Measurements from ENCODE around the gene LRRC31. TPM values are rescaled to one million over a fixed set of nuclear protein-coding genes. Genes with fewer than 3 reads are reported as not detected.

LRRC31 gene
- total RNA-seq, 2 experiments from 2014 or later, result not detected

DNA sequence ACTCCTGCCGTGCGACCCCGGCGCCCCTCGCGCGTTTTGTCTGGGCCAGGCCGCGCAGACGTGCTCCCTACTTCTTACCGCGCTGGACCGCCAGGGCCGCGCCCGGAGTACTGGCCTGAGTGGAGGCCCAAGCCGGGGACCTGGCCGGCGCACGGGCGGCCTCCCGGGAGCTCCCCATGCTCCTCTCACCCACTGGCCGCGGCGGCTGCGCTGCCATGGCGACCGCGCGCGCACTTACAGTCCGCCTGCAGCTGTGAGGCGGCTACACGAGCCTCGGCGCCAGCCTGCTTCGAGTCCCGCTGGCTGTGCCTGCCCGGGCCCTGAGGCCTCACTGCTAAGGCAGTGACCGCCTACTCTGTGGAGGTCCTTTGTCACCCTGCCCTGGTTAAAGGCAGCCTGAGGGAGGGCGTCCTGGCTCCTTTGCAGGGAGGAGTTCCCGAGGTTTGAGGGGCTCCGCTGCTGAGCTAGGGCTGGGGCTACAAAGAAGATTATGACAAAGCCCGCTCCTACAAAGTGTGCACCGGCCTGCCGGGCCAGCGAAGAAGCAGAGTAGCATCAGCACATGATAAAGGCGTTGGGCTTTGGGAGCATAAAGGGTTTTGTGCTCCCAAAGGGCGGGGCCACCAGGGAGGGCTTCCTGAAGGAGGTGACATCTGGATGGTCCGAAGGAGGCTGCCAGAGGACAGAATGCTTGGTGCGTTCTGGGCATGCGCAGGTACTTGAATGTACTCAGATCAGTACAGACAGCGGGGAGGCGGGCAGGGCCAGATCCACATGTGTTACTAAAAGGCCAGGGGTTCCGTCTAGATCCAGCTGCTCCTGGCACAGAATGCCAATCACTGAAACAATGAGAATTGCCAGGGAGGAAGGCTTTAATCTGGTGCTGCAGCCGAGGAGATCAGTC lies 57.2 kb downstream of the LRRC31 start, which contains the start of the genes LRRC34 and LRRIQ4:
LRRC34 (minus strand) TSS at position 573 of the 904 bp plus-strand sequence; CDS start at position 217, 356 bp downstream.
LRRIQ4 (plus strand) TSS at position 539 of the 904 bp plus-strand sequence. CDS start 9,052 bp downstream, outside the sequence.
- Mint-ChIP-seq H3K27me3 (no peaks in the 10 kb centered on the region), H3K4me3 (peak within 1 kb of the TSS; percentile 84), H3K9me3 (peaks cover 18% of the 10 kb centered on the region), H3K27ac (peak within 1 kb of the TSS; percentile 84), H3K4me1 (peaks cover 17% of the 10 kb centered on the region), H3K36me3 (peaks cover 8% of the 10 kb centered on the region)
- DNase-seq, result peak; percentile 74

DNA sequence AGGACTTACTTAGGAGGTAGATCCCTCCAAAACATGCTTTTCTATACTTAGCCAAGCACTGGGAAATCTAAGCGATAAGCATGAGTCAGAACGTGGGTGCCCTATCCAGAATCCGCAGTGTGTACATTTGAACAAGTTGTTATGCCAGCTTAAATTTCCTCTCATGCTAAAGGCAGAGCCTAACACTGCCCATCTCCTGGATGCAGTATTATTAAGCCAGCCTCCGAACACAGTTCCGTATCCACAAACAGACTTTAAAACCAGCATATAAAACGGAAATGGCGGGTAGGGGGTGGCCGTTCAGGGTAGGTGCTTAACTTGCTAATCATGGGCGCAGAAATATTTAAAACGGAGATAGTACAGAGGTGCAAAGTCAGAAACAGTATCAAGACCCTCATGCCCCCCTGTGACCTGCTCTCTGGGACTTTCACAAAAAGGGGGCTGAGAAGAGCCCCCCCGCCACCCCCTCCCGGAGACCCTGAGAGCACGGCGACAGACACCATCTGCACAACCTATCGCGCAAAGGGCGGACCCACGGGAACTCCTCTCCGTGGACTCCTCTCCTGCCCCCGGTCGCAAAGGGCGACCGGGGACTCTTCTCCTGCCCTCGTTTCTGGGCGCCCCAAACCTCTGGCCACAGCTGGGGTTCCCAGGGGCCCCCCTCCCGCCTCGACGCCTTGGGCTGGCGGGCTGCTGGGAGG lies 58.0 kb downstream of the LRRC31 start:
- H3K27ac Mint-ChIP-seq, result peak overlapping the region; percentile 61
- peaks cover 18% of the 10 kb centered on the region for H3K9me3 Mint-ChIP-seq
- peaks cover 17% of the 10 kb centered on the region for H3K4me1 Mint-ChIP-seq
- H3K27me3 Mint-ChIP-seq, result no peaks in the 10 kb centered on the region
- peak; percentile 2 for DNase-seq
- H3K36me3 Mint-ChIP-seq, result peaks cover 8% of the 10 kb centered on the region
- H3K4me3 Mint-ChIP-seq, result peak overlapping the region; percentile 84

DNA sequence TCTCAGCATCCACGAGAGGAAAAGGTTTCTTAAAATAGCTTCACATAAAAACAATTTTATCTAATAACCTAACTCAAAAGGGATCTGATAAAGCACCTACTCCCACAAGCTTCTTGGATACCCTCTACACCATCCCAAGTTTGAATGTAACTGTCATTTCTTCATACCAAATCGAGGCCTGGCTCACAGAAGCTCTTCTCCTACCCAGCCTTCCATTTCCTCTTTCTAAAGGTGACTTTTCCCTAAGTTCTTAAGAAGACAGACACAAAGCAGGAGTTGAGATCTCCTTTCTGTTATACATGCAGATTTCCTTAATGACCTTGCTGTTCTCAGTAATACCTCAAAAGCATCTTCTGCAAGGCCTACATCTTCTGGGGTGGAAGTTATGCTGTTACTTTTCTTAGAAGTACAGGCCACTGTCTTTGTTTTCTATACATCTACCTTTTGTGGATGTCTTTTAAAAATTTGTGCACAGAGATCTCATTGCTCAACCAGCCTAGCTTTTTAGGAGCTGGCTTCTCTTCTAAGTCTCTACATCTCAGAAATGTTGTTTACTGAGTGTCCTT lies 60.4 kb downstream of the LRRC31 start:
- no peak overlapping the region for H3K27ac Mint-ChIP-seq
- no peak for DNase-seq
- peaks cover 1% of the 10 kb centered on the region for H3K9me3 Mint-ChIP-seq
- H3K36me3 Mint-ChIP-seq, result peaks cover 4% of the 10 kb centered on the region
- H3K4me3 Mint-ChIP-seq, result no peak overlapping the region
- peaks cover 17% of the 10 kb centered on the region for H3K4me1 Mint-ChIP-seq
- H3K27me3 Mint-ChIP-seq, result no peaks in the 10 kb centered on the region

DNA sequence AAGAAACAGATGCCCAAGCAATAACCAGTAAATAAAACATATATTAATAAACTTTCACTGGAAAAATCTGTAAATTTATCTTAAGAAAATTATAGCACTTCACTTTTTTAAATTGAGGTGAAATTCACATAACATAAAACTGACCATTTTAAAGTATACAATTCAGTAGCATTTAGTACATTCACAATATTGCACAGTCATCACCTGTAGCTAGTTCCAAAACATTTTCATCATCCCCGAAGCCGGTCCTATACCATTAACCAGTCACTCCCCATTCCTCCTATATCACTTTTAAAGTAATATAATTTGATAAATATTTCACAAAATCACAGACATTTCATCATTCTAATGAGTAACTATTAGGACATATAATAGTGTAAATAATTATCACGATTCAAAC lies 65.1 kb downstream of the LRRC31 start:
- Mint-ChIP-seq H3K9me3 (no peaks in the 10 kb centered on the region), H3K27ac (no peak overlapping the region), H3K36me3 (peaks cover 6% of the 10 kb centered on the region), H3K27me3 (no peaks in the 10 kb centered on the region), H3K4me1 (peaks cover 7% of the 10 kb centered on the region), H3K4me3 (no peak overlapping the region)
- no peak for DNase-seq

DNA sequence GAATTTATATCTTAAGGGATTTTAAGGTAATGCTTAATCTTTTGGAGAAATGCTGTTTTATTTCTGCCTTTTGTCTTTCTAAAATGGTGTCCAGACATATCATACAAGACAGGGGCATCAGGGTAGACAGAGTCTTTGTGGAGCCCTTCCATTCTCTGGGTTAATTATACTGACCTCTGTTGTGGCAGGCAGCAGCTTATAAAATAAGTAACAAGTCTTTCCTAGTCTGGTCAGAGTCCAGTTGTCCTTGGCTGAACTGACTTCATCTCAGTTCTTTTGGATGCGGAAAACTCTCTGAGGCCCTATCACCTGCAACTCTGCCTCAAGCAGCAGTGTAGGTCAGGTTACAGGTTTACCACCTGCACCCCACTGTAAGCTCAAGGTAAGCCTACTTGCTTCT lies 77.4 kb downstream of the LRRC31 start:
- Mint-ChIP-seq H3K4me1 (peaks cover 15% of the 10 kb centered on the region), H3K4me3 (no peak overlapping the region), H3K9me3 (no peaks in the 10 kb centered on the region), H3K27me3 (no peaks in the 10 kb centered on the region), H3K27ac (no peak overlapping the region), H3K36me3 (peaks cover 22% of the 10 kb centered on the region)
- DNase-seq, result no peak

DNA sequence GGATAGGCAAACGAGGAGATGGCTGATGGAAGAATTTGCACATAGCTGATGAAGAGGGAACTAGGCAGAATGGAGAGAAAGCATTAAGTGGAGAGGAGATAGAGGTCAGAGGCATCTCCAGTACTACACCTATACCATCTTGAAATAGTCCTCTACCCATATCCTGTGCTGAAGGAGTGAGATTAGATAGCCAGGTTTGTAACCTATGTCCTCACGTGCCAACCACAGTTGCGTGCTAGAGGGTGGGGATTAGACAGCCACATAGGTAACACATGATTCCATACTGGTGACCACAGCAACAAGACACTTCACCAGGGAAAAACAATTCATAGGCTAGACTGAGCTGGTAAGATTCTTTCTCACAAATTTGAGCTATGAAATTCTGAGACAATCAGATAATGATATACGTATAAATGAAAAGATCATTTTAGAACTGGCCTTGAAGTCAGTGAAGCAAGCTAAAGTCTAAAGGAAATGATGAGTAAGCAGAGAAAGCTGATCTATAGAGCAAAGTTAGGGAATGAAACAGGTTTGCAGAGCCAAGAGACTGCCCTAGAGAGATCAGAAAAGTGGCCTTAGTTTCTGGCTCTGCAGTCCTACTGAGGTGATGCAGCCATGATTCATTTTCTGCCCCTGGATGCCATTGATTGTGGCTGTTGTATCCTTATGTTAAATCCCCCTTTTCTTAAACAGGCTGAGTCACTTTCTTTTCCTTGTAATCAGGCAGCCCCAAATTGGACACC lies 78.9 kb downstream of the LRRC31 start:
- Mint-ChIP-seq H3K27ac (peak overlapping the region; percentile 43), H3K27me3 (no peaks in the 10 kb centered on the region), H3K9me3 (no peaks in the 10 kb centered on the region), H3K36me3 (peaks cover 22% of the 10 kb centered on the region), H3K4me3 (no peak overlapping the region), H3K4me1 (peaks cover 18% of the 10 kb centered on the region)
- no peak for DNase-seq

DNA sequence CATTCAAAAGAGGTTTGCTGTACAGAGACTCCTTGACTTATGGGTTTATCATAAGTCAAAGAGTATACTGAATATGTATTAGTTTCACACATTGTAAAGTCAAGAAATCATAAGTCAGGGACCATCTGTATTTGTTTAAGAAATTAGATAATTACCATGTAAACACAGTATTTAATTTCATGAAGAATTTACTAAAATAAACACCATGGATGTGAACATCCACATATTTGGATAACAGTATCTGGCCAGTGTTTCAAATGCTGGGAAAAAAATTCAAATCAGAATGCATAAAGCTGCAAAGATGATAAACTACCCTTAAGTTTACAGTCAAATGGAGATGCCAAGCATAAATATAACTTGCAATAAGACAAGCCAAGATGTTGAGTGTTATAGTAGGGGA lies 79.5 kb downstream of the LRRC31 start:
- no peaks in the 10 kb centered on the region for H3K27me3 Mint-ChIP-seq
- H3K27ac Mint-ChIP-seq, result no peak overlapping the region
- no peak overlapping the region for H3K4me3 Mint-ChIP-seq
- H3K9me3 Mint-ChIP-seq, result no peaks in the 10 kb centered on the region
- no peak for DNase-seq
- H3K4me1 Mint-ChIP-seq, result peaks cover 15% of the 10 kb centered on the region
- peaks cover 27% of the 10 kb centered on the region for H3K36me3 Mint-ChIP-seq

Other genes with a start within 250 kb of the LRRC31 start
- not detected for gene MECOM, start 206.2 kb downstream of the LRRC31 start, total RNA-seq
- 10 to 100 TPM; 16.0 to 20.0 TPM for gene TERC, start 104.9 kb downstream of the LRRC31 start, total RNA-seq
- gene ACTRT3, start 100.4 kb downstream of the LRRC31 start, total RNA-seq, result 1 to 10 TPM; 1.2 to 1.7 TPM
- 10 to 100 TPM; 17.3 to 18.7 TPM for gene MYNN, start 96.5 kb downstream of the LRRC31 start, total RNA-seq
- under 1 TPM; 0.18 to 0.49 TPM for gene LRRIQ4, start 57.1 kb downstream of the LRRC31 start, total RNA-seq
- gene LRRC34, start 57.0 kb downstream of the LRRC31 start, total RNA-seq, result 1 to 10 TPM; 4.0 to 4.4 TPM
- not detected for gene SAMD7, start 41.6 kb upstream of the LRRC31 start, total RNA-seq
- gene SEC62, start 96.9 kb upstream of the LRRC31 start, total RNA-seq, result 10 to 100 TPM; 63.3 to 64.2 TPM
- gene GPR160, start 168.1 kb upstream of the LRRC31 start, total RNA-seq, result 1 to 10 TPM; 8.2 to 9.6 TPM